GM12801 (cell line): Measurements from ENCODE around the gene PRRT4.

ENCODE experiments used
- TF ChIP-seq, protein P1 (sequence below): IDR thresholded peaks from one replicate; pipeline ENCODE4 v1.5.1; 2011; ENCODE audit warnings: control low read depth; ENCODE audit not compliant: insufficient read length; ENCODE audit errors: extremely low read depth

Gene PRRT4

DNA sequence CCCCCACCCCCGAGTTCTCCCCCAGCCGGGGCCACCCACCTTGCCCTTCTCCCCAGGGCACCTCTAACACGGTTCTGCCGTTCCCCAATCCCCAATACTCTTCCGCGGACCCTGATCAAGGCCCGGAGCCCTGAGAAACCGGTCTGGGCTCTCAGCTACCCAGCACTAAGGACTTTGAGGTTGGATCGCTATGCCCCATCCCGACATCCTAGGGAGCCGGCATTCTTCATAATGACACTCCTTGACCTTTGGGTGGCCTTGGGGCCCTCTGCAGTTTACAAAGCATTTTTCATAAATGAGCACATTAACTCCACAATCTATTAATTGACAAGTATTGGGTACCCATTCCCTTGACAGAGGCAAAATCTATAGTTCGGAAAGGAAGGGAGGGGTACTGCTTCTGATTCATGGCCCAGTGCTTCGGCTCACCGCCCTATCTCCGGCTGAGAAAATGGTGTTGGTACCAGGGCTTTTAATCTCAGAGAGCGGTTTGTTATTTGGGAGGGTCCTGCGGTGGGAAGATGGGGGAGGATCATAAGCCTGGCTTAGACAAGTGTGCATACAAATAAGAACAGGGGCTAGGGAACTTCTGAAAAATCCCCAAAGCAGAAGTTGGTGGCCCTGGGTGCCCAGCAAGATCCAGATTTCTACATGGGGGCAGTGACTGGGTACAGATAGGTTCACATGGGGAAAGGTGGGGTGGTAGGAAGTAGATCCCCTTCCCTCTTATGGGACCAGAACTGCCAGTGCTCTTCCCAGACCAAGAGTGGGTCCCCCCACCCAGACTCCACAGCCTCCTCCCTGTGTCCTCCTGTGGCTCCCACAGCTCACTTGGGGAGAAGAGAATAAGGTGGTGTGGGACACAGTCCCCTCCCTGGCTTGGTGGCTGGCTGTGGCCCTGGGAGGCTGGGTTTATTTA, 45.1 kb upstream of the PRRT4 start:
- TF ChIP-seq, protein P1, sequence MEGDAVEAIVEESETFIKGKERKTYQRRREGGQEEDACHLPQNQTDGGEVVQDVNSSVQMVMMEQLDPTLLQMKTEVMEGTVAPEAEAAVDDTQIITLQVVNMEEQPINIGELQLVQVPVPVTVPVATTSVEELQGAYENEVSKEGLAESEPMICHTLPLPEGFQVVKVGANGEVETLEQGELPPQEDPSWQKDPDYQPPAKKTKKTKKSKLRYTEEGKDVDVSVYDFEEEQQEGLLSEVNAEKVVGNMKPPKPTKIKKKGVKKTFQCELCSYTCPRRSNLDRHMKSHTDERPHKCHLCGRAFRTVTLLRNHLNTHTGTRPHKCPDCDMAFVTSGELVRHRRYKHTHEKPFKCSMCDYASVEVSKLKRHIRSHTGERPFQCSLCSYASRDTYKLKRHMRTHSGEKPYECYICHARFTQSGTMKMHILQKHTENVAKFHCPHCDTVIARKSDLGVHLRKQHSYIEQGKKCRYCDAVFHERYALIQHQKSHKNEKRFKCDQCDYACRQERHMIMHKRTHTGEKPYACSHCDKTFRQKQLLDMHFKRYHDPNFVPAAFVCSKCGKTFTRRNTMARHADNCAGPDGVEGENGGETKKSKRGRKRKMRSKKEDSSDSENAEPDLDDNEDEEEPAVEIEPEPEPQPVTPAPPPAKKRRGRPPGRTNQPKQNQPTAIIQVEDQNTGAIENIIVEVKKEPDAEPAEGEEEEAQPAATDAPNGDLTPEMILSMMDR: no peak

DNA sequence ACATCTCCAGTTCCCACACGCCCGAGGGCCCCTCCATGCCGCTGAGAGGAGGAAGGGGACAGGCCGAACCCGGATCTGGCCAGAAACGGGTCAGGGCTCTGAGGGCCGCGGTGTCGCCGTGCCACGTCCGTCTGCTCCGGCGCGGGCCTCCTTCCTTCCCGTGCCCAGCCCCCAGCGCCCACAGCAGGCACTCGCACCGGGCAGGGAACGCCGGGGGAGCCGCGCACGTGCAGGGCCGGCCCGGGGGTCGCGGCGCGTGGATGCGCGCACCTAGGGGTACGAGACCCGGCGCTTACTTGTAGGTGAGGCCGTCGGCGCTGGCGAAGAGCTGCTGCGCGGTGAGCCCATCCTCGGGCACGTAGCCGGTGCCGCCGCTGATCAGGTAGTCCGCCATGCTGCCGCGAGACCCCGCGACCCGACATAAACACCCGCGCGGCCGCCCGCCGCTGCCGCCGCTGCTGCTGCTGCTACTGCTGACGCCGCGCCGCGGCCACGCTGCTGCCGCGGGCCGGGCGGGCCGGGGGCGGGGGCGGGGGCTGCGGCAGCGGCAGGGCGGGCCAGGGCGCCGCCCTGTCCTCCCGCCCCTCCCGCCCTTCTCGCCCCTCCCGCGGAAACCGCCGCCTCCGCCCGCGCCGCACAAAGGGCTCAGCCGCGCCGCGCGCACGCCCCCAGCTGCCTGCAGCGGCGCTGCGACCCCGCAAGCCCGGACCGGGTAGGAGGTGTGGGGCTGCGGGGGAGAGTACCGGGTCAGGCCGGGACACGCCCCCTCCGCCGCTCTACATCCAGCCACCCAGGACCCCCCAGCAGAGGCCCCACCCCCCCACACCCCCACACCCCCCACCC, 44.2 kb upstream of the PRRT4 start:
- TF ChIP-seq, protein P1: no peak

DNA sequence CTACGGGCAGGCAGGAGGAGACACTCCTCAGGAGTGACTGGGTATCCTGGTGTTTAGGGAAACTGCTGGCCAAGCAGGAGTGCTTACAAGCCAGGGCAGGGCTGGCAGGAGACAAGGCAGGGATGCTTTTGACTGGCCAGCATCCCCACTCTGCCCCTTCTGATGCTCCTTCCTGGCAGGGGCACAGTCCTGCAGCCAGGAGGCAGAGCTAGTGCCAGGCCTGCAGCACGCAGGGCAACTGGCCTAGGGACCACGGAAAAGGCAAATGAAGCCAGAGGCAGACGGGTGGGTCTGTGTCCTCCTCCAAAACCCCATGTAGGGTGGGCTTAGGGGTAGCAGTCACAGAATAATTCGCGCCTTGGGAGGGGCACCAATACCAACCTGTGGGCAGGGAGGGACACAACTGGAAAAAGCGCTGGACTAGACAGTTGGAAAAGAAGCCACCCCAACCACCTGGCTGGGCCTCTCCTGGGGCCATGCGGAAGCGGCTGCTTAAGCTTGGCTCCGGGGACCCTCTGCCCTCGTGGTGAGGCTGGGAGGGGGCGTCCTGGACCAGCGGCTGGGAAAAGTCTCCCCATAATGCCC, 43.5 kb upstream of the PRRT4 start:
- TF ChIP-seq, protein P1: no peak

DNA sequence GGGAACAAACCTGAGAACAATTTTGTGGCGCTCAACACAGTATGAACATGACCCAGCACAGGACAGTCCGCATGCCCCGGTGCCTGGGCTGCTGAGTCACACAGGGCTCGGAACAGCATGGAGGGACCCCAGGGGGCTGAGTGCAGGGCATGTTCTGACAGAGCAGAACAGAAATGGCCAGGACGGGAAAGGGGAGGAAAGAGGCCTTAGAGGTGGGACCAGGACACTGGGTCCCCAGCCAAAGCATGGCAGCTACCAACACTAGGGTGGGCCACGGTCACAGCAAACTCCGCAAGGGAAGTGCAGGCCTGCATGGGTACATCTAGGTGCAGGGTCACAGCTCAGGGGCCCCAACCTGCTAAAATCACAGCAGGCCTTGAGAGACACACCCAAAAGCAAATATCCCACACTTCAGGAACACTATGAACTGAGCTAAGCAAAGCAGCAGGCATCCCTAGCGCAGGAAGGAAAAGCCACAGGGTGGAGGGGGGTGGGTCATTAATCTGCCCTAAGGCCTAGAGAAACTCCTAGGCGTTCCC, 42.7 kb upstream of the PRRT4 start:
- TF ChIP-seq, protein P1: no peak

DNA sequence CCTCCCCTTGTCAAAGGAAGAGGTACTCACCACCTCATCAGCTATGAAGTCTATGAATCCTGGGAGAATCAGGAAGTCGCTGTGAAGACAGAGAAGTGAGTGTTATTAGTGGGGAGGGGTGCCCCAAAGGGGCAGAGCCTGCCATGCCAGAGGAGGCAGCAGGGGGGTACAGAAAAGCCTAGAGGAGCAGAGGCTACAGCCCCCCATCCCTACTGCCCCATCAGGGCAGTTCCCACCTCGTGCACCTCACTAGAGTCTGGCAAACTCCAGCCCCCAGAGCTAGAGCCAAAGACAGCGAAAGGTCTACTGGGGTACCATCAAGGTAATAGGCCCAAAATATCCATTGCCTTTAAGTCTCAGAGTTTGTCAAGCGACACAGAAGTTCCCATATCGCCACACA, 42.2 kb upstream of the PRRT4 start:
- TF ChIP-seq, protein P1: no peak

DNA sequence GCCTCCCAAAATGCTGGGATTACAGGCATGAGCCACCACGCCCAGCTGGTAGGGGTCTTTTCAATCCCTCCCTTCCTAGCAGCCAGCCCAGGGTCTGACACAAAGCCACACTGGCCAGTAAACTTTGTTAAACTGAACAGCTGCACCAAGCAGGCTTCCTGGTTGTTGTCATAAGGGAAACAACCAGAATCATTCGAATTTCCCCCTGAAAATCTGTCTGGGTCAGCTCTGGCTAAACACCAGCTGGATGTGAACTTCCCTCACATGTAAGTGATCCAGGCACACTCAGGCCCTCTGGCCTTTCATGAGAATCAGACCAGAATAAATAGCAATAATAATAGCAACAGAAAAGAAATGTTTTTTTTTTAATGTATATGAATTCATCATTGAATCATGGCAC, 40.9 kb upstream of the PRRT4 start:
- TF ChIP-seq, protein P1: no peak

DNA sequence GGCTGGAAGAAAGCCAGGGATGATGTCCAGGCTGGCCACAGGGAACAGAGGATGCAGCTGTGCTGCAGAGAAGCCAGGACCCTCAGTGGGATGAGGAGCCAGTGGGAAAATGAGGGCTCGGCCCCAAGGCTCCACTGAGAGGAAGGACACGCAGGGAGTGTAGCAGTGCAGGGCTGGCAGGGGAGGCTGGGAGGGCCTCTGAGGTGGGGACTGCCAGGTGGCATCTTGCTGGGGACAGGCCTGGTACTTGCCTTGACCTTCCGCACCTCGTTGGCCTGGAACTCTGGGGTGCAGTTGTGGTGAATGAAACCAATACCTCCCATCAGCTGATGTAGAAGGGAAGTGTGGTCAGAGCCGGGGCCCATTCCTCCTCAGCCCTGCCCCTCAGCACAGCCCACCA, 39.1 kb upstream of the PRRT4 start:
- TF ChIP-seq, protein P1: no peak
